Osteoblast (primary cell): Measurements from ENCODE around the gene DMBX1. TPM values are rescaled to one million over a fixed set of nuclear protein-coding genes. Genes with fewer than 3 reads are reported as not detected.

Experiments used
- DNase-seq: peaks from one replicate; pipeline ENCODE4 v3.0.0; 2011; ENCODE audit warnings: low spot score, mixed read lengths; ENCODE audit not compliant: insufficient read length; ENCODE audit errors: missing footprints
- H2AFZ ChIP-seq: 2 replicates; pipeline ENCODE4 v1.6.0; 2011; ENCODE audit warnings: mild to moderate bottlenecking, low read length
- H3K27ac ChIP-seq: 2 replicates; pipeline ENCODE4 v1.5.1; 2011; ENCODE audit warnings: mild to moderate bottlenecking, low read depth, low read length, moderate library complexity
- H3K27me3 ChIP-seq: 2 replicates; pipeline ENCODE4 v1.6.0; 2012; ENCODE audit warnings: mild to moderate bottlenecking, control low read depth, inconsistent platforms, low read length, moderate library complexity; ENCODE audit not compliant: insufficient read depth
- H3K36me3 ChIP-seq: 2 replicates; pipeline ENCODE4 v1.5.1; 2011; ENCODE audit warnings: mild to moderate bottlenecking, low read length, control low read depth, moderate library complexity; ENCODE audit not compliant: insufficient read depth
- H3K4me1 ChIP-seq: 2 replicates; pipeline ENCODE4 v1.5.1; 2011; ENCODE audit warnings: mild to moderate bottlenecking, low read length, control low read depth, moderate library complexity; ENCODE audit not compliant: insufficient read depth
- H3K4me2 ChIP-seq: 2 replicates; pipeline ENCODE4 v1.6.0; 2011; ENCODE audit warnings: mild to moderate bottlenecking, low read length; ENCODE audit not compliant: insufficient read depth
- H3K4me3 ChIP-seq: fragments of 200-600 bp; sonication (generic); 3 replicates; pipeline ENCODE4 v1.5.1; 2012; ENCODE audit warnings: mild to moderate bottlenecking, low read length, inconsistent platforms; ENCODE audit not compliant: insufficient read depth
- H3K79me2 ChIP-seq: 2 replicates; pipeline ENCODE4 v1.6.0; 2012; ENCODE audit warnings: mild to moderate bottlenecking, low read length, control low read depth, inconsistent platforms; ENCODE audit not compliant: insufficient read depth
- H3K9me3 ChIP-seq: 2 replicates; pipeline ENCODE4 v1.5.1; 2011; ENCODE audit warnings: low read depth, low read length, control low read depth
- H4K20me1 ChIP-seq: 2 replicates; pipeline ENCODE4 v1.6.0; 2012; ENCODE audit warnings: mild to moderate bottlenecking, low read length, control low read depth; ENCODE audit not compliant: insufficient read depth
- CTCF ChIP-seq: IDR thresholded peaks from 2 replicates; pipeline ENCODE4 v1.5.1; 2011; ENCODE audit warnings: mild to moderate bottlenecking, low read depth, low read length, moderate library complexity; ENCODE audit errors: extremely low read depth
- total RNA-seq: library from RNA; depleted of rRNA; stranded (reverse); fragments of >200 nt; gene quantifications from 2 replicates; pipeline ENCODE4 v1.2.3, GENCODE V29; 2012

The DMBX1 gene
- total RNA-seq, 1 donor, result not detected

DNA sequence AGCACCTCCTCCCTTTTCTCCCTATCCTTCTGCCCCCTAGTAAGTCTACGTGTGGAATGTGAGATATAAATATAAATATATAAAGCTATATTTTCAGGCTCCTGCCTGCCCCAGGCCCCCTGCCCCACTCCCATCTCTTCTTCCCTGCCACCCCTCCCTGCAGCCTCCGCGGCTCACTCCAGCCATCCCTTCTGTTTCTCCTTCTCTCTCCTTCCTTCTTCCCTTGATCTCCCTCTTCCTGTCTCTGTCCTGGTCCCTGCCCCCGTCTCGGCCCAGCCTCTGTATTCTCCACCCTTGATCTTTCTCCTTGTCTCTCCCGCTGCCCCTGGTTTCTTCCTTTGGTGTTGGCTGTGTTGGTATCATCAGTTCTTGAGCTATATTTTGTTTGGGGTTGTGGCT is 23.2 kb downstream of the DMBX1 start:
- peak; percentile 54 for DNase-seq

DNA sequence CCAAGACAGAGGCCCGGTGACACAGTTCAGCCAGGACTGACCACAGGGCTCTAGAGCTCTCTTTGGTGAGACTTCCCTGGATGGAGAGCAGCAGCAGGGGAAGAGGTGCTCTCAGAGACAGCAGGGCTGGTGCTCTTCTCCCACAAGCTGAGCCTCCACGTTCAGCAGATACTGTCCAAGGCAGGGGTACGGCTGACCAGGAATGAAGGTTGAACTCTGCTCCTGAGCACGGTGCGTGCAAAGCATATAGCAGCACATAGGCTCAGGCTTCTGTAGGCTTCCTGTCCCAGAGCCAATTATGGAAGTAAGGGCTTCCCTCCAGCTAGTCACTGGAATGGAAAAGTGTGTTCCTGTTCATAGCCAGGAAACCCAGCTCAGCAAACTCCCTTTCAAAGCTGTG is 23.9 kb downstream of the DMBX1 start:
- H3K79me2 ChIP-seq, result no peaks in the 10 kb centered on the region
- H3K4me2 ChIP-seq, result no peak overlapping the region
- H3K36me3 ChIP-seq, result no peaks in the 10 kb centered on the region
- no peaks in the 10 kb centered on the region for H3K9me3 ChIP-seq
- H3K27me3 ChIP-seq, result peaks cover 12% of the 10 kb centered on the region
- H4K20me1 ChIP-seq, result no peaks in the 10 kb centered on the region
- H2AFZ ChIP-seq, result no peak overlapping the region
- no peak for TF ChIP-seq CTCF
- H3K27ac ChIP-seq, result no peak overlapping the region
- peaks cover 4% of the 10 kb centered on the region for H3K4me1 ChIP-seq
- peak; percentile 66 for DNase-seq
- no peak overlapping the region for H3K4me3 ChIP-seq

More for the DNA sequence above, 23.2 kb downstream of the DMBX1 start:
- Histone ChIP-seq H3K36me3 (no peaks in the 10 kb centered on the region), H3K27me3 (peaks cover 12% of the 10 kb centered on the region), H3K4me3 (no peak overlapping the region), H3K27ac (no peak overlapping the region), H3K9me3 (no peaks in the 10 kb centered on the region), H4K20me1 (no peaks in the 10 kb centered on the region), H3K79me2 (no peaks in the 10 kb centered on the region), H3K4me1 (peaks cover 4% of the 10 kb centered on the region), H2AFZ (no peak overlapping the region), H3K4me2 (no peak overlapping the region)
- no peak for TF ChIP-seq CTCF

GRCh38 chr1:46515576-46515975 is 25.9 kb downstream of the DMBX1 start:
- TF ChIP-seq CTCF, result no peak
- Histone ChIP-seq H3K27me3 (peaks cover 12% of the 10 kb centered on the region), H3K79me2 (no peaks in the 10 kb centered on the region), H2AFZ (no peak overlapping the region), H3K9me3 (no peaks in the 10 kb centered on the region), H3K4me3 (no peak overlapping the region), H3K4me1 (peaks cover 10% of the 10 kb centered on the region), H3K27ac (no peak overlapping the region), H3K4me2 (no peak overlapping the region), H4K20me1 (no peaks in the 10 kb centered on the region), H3K36me3 (no peaks in the 10 kb centered on the region)
- DNase-seq, result no peak

GRCh38 chr1:46516200-46516950 is 26.7 kb downstream of the DMBX1 start:
- peaks cover 16% of the 10 kb centered on the region for H3K4me1 ChIP-seq
- H3K4me2 ChIP-seq, result no peak overlapping the region
- H2AFZ ChIP-seq, result no peak overlapping the region
- TF ChIP-seq CTCF, result no peak
- peak; percentile 72 for DNase-seq
- H4K20me1 ChIP-seq, result no peaks in the 10 kb centered on the region
- H3K9me3 ChIP-seq, result no peaks in the 10 kb centered on the region
- H3K4me3 ChIP-seq, result no peak overlapping the region
- H3K79me2 ChIP-seq, result no peaks in the 10 kb centered on the region
- no peak overlapping the region for H3K27ac ChIP-seq
- peaks cover 12% of the 10 kb centered on the region for H3K27me3 ChIP-seq
- no peaks in the 10 kb centered on the region for H3K36me3 ChIP-seq
